Stimulated activated memory B cell treated with anti-CD40 and anti-IgM and Interleukin-4, amounts not matched to agents 10 μg/mL and 1 μg/mL and 100 μg/mL, for 72 hours (primary cell): Measurements from ENCODE around the gene SLC6A19.
"Not testable (repeated sequence)": the region's sequence is repeated elsewhere in the genome, so short reads cannot be mapped to it uniquely, and the experiment has no call there.

ENCODE experiments used
- ATAC-seq: fragments of 150-1000 bp; cut with Tn5 transposase; 2 replicates; pipeline ENCODE4 v1.10.0; 2021
- H3K27ac Mint-ChIP-seq: one replicate; pipeline ENCODE4 v1.8.0; 2022; ENCODE audit warnings: mild to moderate bottlenecking, mixed read lengths
- H3K27me3 Mint-ChIP-seq: one replicate; pipeline ENCODE4 v1.8.0; 2022; ENCODE audit warnings: mixed read lengths
- H3K36me3 Mint-ChIP-seq: one replicate; pipeline ENCODE4 v1.8.0; 2022; ENCODE audit warnings: mixed read lengths
- H3K4me1 Mint-ChIP-seq: one replicate; pipeline ENCODE4 v1.8.0; 2022; ENCODE audit warnings: mixed read lengths
- H3K4me3 Mint-ChIP-seq: one replicate; pipeline ENCODE4 v1.8.0; 2022; ENCODE audit warnings: mild to moderate bottlenecking, moderate library complexity, mixed read lengths
- H3K9me3 Mint-ChIP-seq: one replicate; pipeline ENCODE4 v1.8.0; 2022; ENCODE audit warnings: mixed read lengths

SLC6A19 gene

DNA sequence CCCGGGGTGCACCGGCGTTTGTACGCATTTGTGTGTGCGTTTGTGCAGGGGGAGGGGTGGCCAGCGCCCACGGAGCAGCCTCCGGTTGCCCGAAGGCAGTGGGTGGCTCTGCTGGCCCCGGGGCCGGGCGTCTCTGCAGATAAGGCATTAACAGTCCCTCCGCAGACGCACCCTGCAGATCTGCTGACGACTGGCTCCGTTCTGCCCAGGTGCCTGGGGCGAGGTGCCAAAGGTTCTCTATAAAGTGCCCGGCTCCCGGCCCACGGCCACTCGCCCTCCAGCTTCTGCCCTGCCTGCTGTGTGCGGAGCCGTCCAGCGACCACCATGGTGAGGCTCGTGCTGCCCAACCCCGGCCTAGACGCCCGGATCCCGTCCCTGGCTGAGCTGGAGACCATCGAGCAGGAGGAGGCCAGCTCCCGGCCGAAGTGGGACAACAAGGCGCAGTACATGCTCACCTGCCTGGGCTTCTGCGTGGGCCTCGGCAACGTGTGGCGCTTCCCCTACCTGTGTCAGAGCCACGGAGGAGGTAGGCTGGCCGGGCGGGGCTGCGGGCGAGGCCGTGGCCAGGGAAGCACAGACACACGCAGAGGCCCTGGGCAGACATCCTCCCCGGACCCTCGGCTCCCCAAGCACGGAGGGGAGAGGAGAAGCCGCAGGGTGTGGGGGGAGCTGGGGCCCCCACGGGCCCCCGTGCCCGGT is at the start of gene SLC6A19:
Gene SLC6A19, plus strand, starts transcription at position 269 of the 699 bp plus-strand sequence. Its CDS starts 56 bp downstream, at position 325.
- Mint-ChIP-seq H3K9me3 (no peaks in the 10 kb centered on the region), H3K4me3 (no peak within 1 kb of the TSS), H3K27me3 (peaks cover 26% of the 10 kb centered on the region), H3K27ac (no peak within 1 kb of the TSS), H3K4me1 (no peaks in the 10 kb centered on the region), H3K36me3 (no peaks in the 10 kb centered on the region)
- ATAC-seq = no peak

DNA sequence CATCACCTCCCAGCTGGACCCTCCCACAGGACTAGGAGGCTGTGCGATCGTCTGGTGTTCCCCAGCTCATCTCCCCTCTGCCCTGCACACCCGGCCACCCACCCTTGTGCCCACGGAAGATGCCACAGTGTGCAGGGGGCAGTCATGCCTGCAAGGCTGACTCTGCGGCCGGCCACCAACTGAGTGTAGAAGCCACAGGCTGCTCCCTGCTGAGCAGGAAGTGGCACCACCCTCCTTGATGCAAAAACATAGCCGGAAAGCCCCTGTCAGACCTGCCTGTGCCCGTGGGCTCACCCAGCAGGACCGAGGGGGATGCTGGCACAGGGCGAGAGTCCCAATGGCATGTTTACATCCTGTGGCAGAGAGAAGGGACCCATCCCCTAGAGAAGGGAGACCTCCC is 49.2 kb upstream of the SLC6A19 start:
- Mint-ChIP-seq H3K27me3 (peaks cover 20% of the 10 kb centered on the region), H3K36me3 (peaks cover 1% of the 10 kb centered on the region), H3K4me3 (peak overlapping the region; percentile 56), H3K27ac (peak overlapping the region; percentile 6), H3K4me1 (peaks cover 52% of the 10 kb centered on the region), H3K9me3 (peaks cover 2% of the 10 kb centered on the region)
- ATAC-seq = peak; percentile 90

DNA sequence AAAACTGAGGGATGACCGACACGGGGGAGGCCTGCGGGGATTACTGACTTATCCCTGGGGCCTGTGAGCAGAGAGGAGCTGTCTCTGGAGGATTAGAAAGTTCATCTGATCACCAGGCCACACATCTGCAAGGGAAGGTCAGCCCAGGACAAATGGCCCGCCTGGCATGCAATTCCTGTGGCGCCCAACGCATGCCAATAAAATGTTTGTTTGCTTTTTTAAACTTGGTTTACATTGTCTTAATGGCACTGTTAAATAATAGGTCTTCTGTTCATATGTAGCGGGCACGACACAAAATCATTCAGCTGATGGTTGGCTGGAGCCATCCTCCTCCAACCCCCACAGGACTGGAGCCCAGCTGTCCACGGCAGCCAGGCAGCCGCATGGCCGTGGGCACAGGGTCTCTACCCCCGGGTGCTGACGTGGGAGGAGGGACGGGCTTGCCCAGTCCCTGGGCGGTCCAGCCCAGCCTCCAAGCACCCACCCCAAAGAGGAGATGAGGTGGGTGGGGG is 48.6 kb upstream of the SLC6A19 start:
- Mint-ChIP-seq H3K4me3 (peak overlapping the region; percentile 56), H3K4me1 (peaks cover 59% of the 10 kb centered on the region)

DNA sequence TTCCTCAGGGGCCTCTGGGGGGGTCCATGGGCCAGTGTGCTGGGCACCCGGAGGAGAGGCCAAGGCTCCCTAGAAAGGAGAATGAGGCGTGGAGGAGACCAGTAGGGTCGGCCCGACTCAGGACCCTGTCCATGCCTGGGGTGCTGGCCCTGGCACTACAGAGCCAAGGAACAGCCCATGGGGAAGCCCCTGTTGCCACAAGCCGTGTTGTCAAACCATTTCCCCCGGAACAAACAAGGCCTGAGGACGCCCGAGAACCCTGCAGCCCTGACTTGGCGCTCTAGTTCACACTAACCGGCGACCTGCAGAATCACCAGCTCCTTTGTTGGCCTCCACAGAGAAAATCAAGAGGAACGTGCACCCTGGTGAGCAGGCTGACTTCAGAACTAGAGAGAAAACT is 48.0 kb upstream of the SLC6A19 start:
- ATAC-seq = peak; percentile 67
- Mint-ChIP-seq H3K36me3 (peaks cover 9% of the 10 kb centered on the region), H3K4me1 (peaks cover 59% of the 10 kb centered on the region), H3K4me3 (peak overlapping the region; percentile 10), H3K27ac (peak overlapping the region; percentile 6), H3K27me3 (peaks cover 21% of the 10 kb centered on the region), H3K9me3 (peaks cover 9% of the 10 kb centered on the region)

More for the DNA sequence above, 48.6 kb upstream of the SLC6A19 start:
- Mint-ChIP-seq H3K27ac (peak overlapping the region; percentile 6), H3K36me3 (peaks cover 8% of the 10 kb centered on the region), H3K27me3 (peaks cover 20% of the 10 kb centered on the region), H3K9me3 (peaks cover 8% of the 10 kb centered on the region)
- no peak for ATAC-seq

- Mint-ChIP-seq H3K27me3 (peaks cover 41% of the 10 kb centered on the region), H3K4me3 (peak overlapping the region; percentile 40), H3K4me1 (peaks cover 52% of the 10 kb centered on the region), H3K9me3 (peaks cover 9% of the 10 kb centered on the region), H3K36me3 (peaks cover 9% of the 10 kb centered on the region), H3K27ac (no peak overlapping the region)
- peak; percentile 9 for ATAC-seq
Observed at GRCh38 chr5:1155191-1156032, 46.0 kb upstream of the SLC6A19 start.

DNA sequence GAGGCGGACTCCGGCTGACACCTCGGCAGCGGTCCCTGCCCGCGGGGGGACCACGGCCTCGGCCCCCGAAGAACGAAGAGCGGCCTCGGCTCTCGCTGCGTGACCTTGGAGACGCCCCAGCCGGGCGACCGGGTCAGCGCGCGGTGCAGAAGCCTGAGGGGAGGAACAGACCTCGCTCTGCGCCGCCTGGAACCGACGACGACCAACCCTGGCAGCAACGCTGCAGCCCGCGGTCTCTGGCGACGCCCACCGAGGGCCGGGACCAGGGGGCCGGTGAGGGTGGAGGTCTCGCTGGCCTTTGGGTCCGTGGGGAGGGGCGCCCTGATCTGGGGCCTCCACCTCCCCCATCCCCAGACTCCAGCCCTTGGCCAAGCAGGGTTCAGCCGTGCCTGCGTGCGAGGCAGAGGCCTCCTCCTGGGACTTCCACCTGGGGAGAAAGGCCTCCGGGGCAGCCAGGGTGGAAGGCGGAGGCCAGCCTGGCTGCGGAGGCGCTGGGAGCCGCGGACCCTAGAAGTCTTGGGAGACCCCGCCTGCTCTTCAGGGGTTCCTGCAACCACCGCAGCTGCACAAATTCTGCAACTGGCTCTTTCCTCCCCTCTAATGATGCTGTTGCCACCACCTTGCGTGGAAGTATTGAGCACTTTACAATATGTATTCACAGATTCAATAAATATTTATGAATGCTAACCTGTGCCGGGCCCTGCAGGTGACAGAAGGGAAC is 45.2 kb upstream of the SLC6A19 start:
- peaks cover 9% of the 10 kb centered on the region for H3K9me3 Mint-ChIP-seq
- H3K4me3 Mint-ChIP-seq = no peak overlapping the region
- ATAC-seq = no peak
- H3K27ac Mint-ChIP-seq = no peak overlapping the region
- peaks cover 9% of the 10 kb centered on the region for H3K36me3 Mint-ChIP-seq
- peaks cover 45% of the 10 kb centered on the region for H3K4me1 Mint-ChIP-seq
- H3K27me3 Mint-ChIP-seq = peaks cover 43% of the 10 kb centered on the region

GRCh38 chr5:1156754-1157460 is 44.5 kb upstream of the SLC6A19 start:
- H3K4me1 Mint-ChIP-seq = peaks cover 37% of the 10 kb centered on the region
- H3K27ac Mint-ChIP-seq = peak overlapping the region; percentile 65
- H3K36me3 Mint-ChIP-seq = peaks cover 9% of the 10 kb centered on the region
- peaks cover 9% of the 10 kb centered on the region for H3K9me3 Mint-ChIP-seq
- peaks cover 43% of the 10 kb centered on the region for H3K27me3 Mint-ChIP-seq
- ATAC-seq = no peak
- H3K4me3 Mint-ChIP-seq = no peak overlapping the region

DNA sequence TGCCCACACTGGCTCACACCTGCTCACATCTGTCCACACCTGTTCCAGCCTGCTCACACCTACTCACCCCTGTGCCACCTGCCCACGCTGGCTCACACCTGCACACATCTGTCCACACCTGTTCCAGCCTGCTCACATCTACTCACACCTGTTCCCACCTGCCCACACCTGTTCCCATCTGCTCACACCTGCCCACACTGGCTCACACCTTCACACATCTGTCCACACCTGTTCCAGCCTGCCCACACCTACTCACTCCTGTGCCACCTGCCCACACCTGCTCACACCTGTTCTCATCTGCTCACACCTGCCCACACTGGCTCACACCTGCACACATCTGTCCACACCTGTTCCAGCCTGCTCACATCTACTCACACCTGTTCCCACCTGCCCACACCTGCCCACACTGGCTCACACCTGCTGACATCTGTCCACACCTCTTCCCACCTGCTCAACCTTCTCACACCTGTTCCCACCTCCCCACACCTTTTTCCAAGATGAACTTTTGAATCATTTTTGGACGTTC is 43.9 kb upstream of the SLC6A19 start:
- Mint-ChIP-seq H3K27ac (peak overlapping the region; percentile 65), H3K27me3 (peaks cover 43% of the 10 kb centered on the region), H3K4me3 (peak overlapping the region; percentile 18), H3K4me1 (peaks cover 31% of the 10 kb centered on the region)
- not testable (repeated sequence) for ATAC-seq, H3K36me3 Mint-ChIP-seq, H3K9me3 Mint-ChIP-seq

GRCh38 chr5:1158647-1159340 is 42.6 kb upstream of the SLC6A19 start:
- Mint-ChIP-seq H3K36me3 (peaks cover 9% of the 10 kb centered on the region), H3K27me3 (peaks cover 42% of the 10 kb centered on the region), H3K4me3 (no peak overlapping the region), H3K27ac (no peak overlapping the region), H3K4me1 (peaks cover 25% of the 10 kb centered on the region), H3K9me3 (peaks cover 9% of the 10 kb centered on the region)
- no peak for ATAC-seq

- Mint-ChIP-seq H3K36me3 (peaks cover 9% of the 10 kb centered on the region), H3K4me3 (no peak overlapping the region), H3K4me1 (peaks cover 20% of the 10 kb centered on the region), H3K27me3 (peaks cover 40% of the 10 kb centered on the region), H3K27ac (no peak overlapping the region), H3K9me3 (peaks cover 9% of the 10 kb centered on the region)
- ATAC-seq = no peak
Observed at GRCh38 chr5:1159341-1159675, 42.1 kb upstream of the SLC6A19 start.

- H3K27me3 Mint-ChIP-seq = peaks cover 41% of the 10 kb centered on the region
- peaks cover 19% of the 10 kb centered on the region for H3K4me1 Mint-ChIP-seq
- no peak overlapping the region for H3K4me3 Mint-ChIP-seq
- peaks cover 9% of the 10 kb centered on the region for H3K36me3 Mint-ChIP-seq
- H3K27ac Mint-ChIP-seq = no peak overlapping the region
- H3K9me3 Mint-ChIP-seq = peaks cover 9% of the 10 kb centered on the region
- ATAC-seq = no peak
Observed at GRCh38 chr5:1159774-1160406, 41.5 kb upstream of the SLC6A19 start.

DNA sequence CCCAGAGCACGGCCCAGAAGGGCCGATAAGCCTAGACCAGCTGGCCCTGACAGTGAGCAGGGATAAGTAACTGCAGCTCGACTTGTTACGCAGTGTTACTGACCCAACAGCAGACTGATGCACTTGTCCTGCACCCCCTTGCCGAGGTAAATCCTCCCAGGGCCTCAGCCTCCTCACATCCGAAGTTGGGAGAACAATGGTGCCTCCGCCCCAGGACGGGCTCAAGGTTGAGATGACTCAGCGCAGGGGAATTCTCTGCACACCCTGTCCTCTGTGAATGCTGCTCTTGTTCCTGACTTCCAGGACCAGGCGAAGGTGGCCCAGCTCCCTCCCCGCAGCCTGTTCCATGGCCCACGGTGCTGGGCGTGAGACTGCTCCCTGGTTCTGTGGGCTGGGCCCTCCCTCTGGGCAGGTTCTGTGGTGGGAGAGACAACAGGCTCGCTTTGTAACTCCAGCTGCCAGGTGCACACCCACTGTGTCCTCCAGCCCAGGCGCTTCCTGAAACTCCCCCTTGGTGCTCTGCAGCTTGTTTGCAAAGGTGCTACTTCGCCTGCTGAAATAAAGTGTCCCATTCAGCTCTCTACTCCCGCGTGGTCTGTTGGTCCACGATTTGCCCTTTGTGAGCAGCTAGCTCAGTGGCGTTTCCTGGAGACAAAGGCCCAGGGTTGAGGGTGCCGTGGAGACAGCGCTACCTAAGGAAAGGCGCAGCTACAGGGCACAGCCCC is 40.1 kb upstream of the SLC6A19 start:
- Mint-ChIP-seq H3K27me3 (peaks cover 43% of the 10 kb centered on the region), H3K4me1 (peaks cover 20% of the 10 kb centered on the region), H3K9me3 (peaks cover 9% of the 10 kb centered on the region), H3K4me3 (no peak overlapping the region), H3K36me3 (peaks cover 9% of the 10 kb centered on the region), H3K27ac (no peak overlapping the region)
- no peak for ATAC-seq

DNA sequence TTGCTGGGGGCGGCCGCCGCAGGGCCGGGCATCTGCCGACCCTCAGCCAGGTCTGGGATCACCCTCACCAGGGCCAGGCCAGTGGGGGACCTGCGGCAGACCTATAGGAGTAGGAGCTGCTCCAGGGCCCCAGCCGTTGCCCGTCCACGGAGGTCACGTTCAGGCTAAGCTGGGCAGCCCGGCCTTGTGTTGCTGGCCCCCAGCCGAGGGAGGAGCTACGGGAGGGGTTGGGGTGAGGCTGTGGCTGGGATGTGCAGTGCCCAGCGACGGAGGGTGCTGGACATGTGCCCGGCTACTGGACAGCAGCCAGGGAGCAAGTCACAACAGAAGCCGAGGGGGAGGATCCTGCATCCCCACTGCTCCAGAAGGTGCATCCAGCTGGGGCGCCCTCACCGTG is 39.6 kb upstream of the SLC6A19 start:
- H3K9me3 Mint-ChIP-seq = peaks cover 9% of the 10 kb centered on the region
- no peak for ATAC-seq
- H3K27me3 Mint-ChIP-seq = peaks cover 43% of the 10 kb centered on the region
- peaks cover 9% of the 10 kb centered on the region for H3K36me3 Mint-ChIP-seq
- peaks cover 20% of the 10 kb centered on the region for H3K4me1 Mint-ChIP-seq
- no peak overlapping the region for H3K4me3 Mint-ChIP-seq
- H3K27ac Mint-ChIP-seq = no peak overlapping the region
